T-helper 2 cell treated with Interferon-gamma antibody and Interleukin-4, amounts not matched to agents 100 ng/mL and 5 ng/mL, for 36 hours (primary cell): ENCODE results near the gene TNK1. TPM values are rescaled to one million over a fixed set of nuclear protein-coding genes. Genes with fewer than 3 reads are reported as not detected.

ENCODE experiments used
- intact Hi-C: fragments of 100-400 bp; cut with micrococcal nuclease; formaldehyde crosslinking; loops from one replicate; pipeline ENCODE4 v1.15.1; 2023
- total RNA-seq: library from RNA; stranded (reverse); gene quantifications from 2 replicates; pipeline ENCODE4 v1.2.3, GENCODE V29; 2022

TNK1 gene
- total RNA-seq, 1 donor from 2014 or later, result 1.4 TPM

DNA sequence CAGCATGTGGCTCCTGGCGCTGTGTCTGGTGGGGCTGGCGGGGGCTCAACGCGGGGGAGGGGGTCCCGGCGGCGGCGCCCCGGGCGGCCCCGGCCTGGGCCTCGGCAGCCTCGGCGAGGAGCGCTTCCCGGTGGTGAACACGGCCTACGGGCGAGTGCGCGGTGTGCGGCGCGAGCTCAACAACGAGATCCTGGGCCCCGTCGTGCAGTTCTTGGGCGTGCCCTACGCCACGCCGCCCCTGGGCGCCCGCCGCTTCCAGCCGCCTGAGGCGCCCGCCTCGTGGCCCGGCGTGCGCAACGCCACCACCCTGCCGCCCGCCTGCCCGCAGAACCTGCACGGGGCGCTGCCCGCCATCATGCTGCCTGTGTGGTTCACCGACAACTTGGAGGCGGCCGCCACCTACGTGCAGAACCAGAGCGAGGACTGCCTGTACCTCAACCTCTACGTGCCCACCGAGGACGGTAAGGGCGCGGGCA is 27.4 kb downstream of the TNK1 start:
- intact Hi-C loops, result no loop called here

DNA sequence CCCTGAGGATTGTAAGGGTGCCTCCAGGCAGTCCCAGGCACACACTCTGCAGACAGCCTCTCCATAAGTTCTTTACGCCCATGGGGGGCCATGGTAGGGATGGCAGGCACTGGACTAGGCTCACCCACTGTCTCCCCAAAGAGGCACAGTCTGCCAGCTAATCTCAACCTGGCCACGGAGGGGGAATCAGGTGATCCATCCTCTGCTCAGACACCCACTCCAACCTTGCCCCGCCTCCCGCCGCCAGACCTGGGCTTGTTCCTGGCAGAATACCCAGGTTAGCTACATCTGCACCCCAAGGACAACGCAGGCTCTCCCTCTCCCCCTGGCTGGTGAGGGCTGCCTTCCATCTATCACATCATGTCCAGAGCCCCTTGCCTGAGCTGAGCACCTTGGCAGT is 28.0 kb downstream of the TNK1 start:
- intact Hi-C loops, result no loop called here

DNA sequence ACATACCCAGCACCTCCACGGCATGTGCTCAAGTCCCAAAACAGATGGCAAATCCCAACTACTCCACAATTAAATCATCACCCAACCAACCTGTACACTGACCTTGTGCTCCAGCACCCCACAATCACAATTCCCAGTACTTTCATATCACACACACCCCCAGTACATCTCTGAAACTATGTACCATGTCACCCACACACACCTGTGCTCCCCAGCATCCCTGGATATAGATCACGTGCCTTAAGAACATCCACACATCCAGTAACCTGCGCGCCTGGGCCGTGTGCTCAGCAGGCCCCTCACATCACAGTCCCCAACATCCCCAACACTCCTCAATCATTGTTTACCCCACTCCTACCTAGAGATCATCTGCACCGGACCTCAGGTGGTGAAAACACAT is 28.8 kb downstream of the TNK1 start:
- intact Hi-C loops, result no loop called here

DNA sequence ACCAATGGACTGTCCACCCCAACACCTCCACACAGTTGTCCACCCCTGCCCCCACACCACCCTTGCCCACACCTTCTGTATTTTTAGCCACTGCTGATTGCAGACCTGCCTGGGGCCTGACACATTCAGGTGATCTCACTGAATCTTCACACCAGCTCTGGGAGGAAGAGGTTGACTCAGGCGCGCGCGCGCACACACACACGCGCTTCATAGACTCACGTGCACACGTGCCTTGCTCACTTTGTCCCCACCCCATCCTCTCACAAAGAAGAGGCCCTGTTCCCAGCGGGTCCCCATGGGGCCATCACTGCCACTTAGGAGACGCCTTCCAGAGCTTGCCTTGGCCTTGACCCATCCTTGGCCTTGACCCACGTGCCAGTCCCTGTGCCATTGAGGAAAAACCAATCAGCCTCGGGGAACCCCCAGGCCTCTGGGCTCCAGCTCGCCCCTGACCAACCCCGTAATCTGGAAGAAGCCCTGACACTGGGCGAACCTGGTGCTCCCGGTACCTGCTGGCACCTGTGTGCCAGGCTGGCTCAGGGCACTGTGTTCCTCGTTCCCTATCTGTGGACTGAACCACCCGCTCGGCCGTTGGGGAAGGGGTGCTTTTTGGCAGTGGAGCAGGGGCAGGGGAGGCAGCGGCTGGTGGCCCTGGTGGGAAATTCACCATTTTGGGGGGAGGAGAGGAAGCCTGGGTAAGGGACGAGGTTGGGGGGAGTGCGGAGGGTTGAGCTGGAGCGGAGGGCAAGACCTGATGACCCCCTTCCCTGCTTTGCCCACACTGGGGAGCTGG is 29.9 kb downstream of the TNK1 start:
- intact Hi-C loops, result no loop called here

DNA sequence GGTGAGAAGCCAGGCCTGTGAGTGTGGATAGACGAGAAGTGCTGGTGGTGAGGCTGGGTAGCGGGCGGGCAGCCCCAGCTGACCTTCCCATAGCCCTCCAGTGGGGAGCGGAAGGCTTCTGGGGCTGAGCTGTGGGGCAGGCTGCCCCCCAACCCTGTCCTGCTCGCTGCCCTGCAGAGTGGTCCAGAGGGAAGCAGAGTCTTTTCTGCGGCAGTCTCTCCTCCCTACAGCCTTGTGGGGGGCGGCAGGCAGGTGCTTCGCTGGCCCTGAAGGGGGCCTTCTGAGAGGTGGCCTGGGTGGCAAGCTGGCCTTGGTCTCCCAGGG is 30.5 kb downstream of the TNK1 start:
- intact Hi-C loops, result no loop called here

DNA sequence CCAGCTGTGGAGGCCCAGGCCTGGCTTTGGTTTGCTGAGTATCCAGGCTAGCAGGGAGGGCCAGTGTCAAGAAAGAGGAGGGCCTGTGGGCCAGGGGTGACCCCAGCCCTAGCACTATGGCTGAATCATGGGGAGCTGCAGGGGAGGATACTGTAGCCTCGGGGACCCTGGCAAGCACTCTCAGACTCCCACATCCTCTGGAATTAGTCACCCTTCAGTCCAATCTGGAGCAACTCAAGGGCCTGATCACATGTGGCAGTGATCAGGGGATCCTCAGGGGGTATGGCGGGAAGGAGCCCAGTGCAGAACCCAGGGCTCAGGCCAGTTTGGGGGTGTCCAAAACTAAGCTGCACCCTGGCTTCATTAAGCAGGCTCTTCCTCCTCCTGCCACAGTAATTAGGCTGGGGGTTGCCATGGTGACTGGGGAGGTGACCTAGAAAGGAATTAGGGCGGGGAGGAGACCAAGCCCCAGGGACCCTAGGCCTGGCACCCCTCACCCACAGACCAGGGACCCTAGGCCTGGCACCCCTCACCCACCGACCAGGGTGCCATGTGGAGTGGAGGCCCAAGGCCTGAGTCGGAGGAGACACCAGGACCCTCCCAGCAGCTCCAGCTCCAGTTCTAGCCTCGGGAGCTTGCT is 32.6 kb downstream of the TNK1 start:
- intact Hi-C loops, result no loop called here

DNA sequence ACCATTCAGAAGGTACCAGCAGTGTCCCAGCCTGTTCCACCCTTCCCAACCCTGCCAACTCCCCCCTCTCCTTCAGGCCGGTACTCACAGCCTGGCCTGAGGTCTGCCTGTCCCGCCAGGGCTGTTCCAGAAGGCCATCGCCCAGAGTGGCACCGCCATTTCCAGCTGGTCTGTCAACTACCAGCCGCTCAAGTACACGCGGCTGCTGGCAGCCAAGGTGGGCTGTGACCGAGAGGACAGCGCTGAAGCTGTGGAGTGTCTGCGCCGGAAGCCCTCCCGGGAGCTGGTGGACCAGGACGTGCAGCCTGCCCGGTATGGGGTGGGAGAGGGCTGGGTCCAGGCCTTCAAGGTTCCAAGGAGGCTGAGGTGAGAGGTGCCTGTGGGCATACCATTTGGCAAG is 33.9 kb downstream of the TNK1 start:
- intact Hi-C loops, result no loop called here

DNA sequence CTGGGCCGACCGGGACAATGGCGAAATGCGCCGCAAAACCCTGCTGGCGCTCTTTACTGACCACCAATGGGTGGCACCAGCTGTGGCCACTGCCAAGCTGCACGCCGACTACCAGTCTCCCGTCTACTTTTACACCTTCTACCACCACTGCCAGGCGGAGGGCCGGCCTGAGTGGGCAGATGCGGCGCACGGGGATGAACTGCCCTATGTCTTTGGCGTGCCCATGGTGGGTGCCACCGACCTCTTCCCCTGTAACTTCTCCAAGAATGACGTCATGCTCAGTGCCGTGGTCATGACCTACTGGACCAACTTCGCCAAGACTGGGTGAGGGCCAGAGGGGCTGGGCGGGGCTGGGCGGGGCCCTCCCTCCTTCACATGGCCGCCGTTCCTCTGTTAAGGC is 34.9 kb downstream of the TNK1 start:
- intact Hi-C loops, result no loop called here

DNA sequence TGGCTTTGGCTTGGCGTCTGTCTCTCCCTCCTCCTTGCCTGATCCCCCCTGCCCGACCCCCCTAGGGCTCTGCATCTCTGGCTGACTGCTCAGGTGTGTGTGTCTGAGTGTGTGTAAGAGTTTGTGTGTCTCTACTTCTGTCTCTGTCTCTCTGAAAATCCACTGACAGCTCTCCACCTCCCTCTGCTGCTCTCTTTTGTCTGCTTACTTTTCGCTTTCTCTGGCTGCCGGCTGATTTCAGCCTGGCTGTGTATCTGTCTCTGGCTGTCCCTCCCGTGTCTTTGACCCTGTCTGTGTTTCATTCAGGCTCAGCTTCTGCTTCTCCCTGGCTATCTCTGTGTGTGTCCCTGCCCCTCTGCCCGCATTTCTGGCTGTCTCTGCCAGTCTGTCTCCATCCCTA is 35.4 kb downstream of the TNK1 start:
- intact Hi-C loops, result no loop called here

DNA sequence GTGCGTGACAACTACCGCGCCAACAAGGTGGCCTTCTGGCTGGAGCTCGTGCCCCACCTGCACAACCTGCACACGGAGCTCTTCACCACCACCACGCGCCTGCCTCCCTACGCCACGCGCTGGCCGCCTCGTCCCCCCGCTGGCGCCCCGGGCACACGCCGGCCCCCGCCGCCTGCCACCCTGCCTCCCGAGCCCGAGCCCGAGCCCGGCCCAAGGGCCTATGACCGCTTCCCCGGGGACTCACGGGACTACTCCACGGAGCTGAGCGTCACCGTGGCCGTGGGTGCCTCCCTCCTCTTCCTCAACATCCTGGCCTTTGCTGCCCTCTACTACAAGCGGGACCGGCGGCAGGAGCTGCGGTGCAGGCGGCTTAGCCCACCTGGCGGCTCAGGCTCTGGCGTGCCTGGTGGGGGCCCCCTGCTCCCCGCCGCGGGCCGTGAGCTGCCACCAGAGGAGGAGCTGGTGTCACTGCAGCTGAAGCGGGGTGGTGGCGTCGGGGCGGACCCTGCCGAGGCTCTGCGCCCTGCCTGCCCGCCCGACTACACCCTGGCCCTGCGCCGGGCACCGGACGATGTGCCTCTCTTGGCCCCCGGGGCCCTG is 36.3 kb downstream of the TNK1 start:
- intact Hi-C loops, result no loop called here

DNA sequence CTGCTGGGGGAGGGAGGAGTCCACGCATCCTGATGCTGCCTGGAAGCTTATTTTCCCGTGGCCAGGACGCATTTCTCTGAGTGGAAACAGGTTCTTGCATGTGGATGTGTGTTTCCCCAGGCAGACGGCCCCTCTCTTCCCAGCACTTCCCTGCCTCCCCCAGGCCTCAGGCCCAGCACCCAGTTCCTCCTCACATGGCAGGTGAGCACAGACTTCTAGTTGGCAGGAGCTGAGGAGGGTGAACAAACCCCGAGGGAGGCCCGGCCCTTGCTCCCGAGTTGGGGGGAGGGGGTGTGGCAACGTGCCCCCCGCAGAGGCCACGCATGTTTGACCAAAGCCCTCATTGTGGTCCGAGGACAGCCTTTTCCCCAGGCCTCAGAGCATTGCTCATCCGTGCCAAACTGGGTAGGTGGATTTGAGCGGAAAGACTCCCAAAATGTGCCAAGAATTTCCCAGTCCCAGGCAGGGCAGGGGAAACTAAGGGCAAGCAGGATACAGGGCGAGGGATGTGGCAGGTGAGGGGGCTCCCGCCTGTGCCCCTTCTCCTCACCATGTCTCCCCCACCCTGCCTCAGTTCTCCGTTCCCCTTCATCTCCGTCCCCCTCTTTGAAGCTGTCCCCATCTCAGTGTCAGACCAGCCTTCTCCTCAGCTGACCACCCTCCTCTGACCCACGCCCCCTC is 37.7 kb downstream of the TNK1 start:
- intact Hi-C loops, result no loop called here

DNA sequence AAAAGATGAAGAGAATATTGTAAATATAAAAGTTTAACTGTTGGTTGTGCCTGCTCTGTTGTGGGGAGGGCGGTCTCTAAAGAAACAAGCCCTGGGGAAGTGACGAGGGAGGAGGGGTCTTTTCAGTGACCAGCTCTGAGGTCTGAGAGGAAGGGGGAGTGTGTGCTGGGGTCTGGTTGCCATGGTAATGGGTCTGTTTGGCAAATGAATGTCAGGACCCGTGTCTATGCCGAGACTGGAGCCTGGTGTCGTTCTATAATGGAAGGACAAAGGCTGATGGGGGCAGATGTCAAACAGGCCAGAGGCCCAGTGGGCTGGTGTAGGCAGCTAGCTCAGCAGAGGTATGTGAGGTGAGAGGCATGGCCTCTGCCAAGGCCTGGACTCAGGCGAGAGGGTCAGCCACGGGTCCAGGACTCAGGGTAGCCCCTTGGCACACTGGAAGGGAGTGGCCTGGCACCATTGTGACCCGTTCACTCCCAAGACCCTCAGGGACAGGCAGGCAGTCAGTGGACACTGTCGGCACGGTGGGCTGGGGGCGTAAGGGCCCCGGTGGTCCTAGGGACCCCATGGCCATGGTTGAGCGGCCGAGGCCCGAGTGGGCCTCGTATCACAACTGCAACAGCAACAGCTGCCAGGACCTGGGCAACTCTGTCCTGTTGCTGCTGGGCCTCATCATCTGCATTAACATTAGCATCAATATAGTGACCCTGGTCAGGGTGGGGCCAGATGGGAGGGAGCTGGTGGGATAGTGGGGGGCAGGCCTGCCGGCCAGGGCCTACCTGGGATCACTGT is 39.1 kb downstream of the TNK1 start, which contains the start of gene SPEM1:
TSS of gene SPEM1 (plus strand) at position 506 of the 792 bp plus-strand sequence. CDS start at position 567, 61 bp downstream.
- intact Hi-C loops, result no loop called here

DNA sequence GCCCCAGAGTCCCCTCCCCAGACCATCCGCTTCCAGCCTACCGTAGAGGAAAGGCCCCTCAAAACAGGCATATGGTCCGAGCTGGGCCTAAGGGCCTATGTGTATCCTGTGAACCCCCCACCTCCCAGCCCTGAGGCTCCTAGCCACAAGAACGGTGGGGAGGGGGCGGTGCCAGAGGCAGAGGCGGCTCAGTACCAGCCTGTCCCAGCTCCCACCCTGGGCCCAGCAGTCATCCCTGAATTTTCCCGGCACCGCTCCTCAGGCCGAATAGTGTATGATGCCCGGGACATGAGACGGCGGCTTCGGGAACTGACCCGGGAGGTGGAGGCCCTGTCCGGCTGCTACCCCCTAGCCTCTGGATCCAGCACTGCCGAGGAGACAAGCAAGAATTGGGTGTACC is 40.3 kb downstream of the TNK1 start:
- intact Hi-C loops, result no loop called here

DNA sequence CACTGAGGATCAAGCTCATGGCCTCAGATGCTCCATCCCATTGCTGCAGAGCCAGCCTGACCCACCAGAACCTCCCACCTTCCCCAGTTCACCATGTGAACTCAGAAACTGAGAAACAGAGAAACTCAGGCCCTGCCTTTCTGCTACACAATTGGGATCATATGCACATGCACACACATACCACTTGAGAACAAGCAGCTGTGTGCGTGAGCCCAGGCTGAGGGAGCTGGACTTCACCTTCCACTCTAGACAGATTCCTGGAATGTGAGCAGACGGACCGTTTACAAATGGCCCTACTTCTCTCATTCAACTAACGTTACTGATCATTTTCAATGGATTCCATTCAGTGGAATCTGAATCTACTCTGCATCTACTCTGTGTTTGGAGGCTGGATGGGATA is 42.8 kb downstream of the TNK1 start:
- intact Hi-C loops, result no loop called here

DNA sequence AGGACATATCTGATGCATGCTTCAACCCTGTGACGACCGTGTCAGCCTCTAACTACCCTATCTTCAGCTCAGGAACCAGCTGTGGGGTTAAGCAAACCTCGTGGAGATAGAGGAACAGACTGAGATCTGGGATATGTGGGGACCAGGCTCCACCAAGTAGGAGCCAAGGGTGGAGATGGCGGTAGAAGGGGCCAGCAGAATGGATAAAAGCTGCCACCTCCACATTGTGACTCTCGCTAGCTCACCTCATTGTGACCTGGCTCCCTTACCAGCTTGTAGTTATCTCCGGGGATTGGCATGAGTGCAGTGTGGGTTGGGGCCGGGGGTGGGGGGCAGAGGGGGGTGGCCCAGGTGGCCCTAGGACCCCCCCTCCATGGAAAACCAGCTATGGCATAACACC is 44.4 kb downstream of the TNK1 start, which contains the start of gene SPEM2:
TSS of gene SPEM2 (plus strand) at position 301 of the 400 bp plus-strand sequence. CDS start at position 374, 73 bp downstream.
- intact Hi-C loops, result no loop called here

DNA sequence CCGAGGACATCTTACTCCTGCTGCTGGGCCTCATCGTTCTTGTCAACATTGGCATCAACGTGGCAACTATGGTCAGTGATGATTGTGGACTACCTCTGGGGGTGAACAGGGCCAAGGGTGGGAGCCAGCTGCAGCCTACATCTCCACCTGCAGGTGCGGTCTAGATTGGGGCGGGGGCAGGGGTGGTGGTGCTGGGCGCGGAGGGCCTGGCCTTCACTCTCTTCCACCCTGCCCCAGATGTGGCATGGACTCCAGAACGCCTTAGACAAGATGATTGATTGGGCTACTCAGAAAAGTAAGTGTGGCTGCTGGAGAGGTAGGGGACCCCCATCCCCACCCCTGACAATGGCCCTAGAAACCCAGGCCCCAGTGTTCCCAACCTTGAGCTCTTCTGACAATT is 44.9 kb downstream of the TNK1 start:
- intact Hi-C loops, result no loop called here

DNA sequence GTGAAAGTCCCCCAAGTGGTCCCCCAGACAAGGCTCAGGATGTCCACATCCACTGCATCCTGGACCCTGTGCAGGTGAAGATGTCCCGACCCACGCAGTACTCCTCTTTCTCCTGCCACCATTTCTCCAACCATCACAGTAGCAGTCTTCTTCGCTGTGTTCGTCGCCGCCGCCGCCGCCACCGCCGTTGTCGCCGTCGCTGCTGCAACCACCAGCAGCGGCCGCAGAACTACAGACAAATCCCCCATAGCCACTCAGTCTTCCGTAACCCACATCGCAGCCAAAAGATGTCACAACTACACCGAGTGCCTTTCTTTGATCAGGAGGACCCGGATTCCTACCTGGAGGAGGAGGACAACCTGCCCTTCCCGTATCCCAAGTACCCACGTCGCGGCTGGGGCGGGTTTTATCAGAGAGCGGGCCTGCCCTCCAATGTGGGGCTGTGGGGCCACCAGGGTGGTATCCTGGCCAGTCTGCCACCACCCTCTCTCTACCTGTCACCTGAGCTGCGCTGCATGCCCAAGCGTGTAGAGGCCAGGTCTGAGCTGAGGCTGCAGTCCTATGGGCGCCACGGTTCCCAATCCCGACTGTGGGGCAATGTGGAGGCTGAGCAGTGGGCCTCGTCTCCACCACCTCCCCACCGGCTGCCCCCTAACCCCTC is 45.4 kb downstream of the TNK1 start:
- intact Hi-C loops, result no loop called here

DNA sequence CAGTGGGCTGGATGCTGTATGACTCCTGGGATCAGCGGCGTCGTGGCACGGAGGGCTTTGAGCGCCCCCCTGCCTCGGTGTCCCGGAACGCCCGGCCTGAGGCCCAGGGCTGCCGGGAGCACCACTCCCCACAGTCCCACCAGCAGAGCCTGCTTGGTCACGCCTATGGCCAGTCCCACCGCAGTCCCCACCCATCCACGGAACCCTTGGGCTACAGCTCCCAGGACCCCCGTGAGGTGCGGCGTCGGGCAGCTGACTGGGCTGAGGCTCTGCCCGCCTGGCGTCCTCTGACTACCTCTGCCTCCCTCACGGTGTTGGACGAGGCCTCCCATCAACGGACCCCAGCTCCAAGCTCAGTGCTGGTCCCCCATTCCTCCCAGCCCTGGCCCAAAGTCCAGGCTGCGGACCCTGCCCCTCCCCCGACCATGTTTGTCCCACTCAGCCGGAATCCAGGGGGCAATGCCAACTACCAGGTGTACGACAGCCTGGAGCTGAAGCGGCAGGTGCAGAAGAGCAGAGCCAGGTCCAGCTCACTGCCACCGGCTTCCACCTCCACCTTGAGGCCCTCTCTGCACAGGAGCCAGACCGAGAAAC is 46.1 kb downstream of the TNK1 start:
- intact Hi-C loops, result no loop called here

DNA sequence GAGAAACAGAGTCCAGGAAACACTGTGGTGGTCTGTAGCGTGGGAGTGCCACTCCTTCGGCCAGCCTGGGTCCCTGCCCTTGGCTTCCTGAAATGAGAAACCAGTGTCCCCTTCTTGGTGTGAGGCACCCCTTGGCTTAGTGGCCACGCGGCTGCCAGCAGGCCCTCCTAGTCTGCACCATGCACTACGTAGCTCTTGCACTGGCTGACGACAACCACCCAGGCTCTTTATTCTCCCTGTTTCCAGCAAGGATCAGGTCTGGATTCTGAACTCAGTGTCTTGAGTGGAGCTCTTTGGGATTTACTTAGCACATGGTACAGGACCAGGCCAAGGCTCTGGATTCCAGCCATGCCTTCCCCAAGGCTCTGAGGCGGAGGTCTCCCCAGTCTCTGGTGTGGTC is 46.7 kb downstream of the TNK1 start:
- intact Hi-C loops, result no loop called here

DNA sequence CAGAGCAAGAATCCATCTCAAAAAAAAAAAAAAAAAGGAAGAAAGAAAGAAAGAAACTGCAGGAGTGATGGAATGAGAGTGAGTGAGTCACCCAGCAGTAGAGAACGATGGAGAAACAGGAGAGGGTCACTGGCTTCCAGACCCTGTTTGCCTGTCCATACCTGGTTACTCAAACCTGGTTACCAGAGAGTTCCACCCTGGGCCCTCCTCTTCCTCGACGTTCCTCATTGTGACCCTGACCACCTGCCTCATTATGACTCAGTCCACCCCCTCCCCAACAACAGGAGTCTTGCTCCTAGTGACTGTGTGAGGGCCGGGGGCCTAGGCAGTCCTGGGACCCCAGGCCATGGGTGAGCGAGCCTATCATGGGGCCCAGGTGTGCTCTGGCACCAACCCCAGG is 47.7 kb downstream of the TNK1 start, which contains the start of gene SPEM3:
TSS of gene SPEM3 (plus strand) at position 301 of the 400 bp plus-strand sequence. CDS start at position 347, 46 bp downstream.
- intact Hi-C loops, result no loop called here
